ENCODE results near the gene PKP1. TPM values are rescaled to one million over a fixed set of nuclear protein-coding genes. Genes with fewer than 3 reads are reported as not detected.

The PKP1 gene
- total RNA-seq, 1 donor from 2014 or later, result not detected

DNA sequence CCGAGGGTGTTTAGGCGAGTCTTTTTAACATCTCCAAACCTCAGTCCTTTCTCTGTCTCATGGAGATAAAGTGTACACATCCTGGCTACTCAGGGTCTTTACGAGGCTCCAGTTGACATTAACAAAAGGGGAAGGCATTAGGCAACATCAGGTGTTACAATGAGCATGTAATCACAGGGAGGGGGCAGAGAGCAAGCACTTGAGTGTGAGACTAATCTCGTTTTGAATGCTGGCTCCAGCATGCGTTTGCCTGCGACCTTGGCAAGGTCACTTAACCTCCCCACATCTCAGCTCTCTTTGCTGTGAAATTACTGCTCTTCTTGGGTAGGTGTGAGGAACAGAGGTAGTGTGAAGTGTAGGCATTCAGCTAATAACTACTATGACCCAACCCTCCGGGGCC lies 91.1 kb downstream of the PKP1 start:
- TF ChIP-seq, protein P1, sequence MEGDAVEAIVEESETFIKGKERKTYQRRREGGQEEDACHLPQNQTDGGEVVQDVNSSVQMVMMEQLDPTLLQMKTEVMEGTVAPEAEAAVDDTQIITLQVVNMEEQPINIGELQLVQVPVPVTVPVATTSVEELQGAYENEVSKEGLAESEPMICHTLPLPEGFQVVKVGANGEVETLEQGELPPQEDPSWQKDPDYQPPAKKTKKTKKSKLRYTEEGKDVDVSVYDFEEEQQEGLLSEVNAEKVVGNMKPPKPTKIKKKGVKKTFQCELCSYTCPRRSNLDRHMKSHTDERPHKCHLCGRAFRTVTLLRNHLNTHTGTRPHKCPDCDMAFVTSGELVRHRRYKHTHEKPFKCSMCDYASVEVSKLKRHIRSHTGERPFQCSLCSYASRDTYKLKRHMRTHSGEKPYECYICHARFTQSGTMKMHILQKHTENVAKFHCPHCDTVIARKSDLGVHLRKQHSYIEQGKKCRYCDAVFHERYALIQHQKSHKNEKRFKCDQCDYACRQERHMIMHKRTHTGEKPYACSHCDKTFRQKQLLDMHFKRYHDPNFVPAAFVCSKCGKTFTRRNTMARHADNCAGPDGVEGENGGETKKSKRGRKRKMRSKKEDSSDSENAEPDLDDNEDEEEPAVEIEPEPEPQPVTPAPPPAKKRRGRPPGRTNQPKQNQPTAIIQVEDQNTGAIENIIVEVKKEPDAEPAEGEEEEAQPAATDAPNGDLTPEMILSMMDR (IDR thresholded peaks at IDR 0.05; ENCODE audit: partially characterized antibody, unreplicated experiment), result no peak
- peaks cover 3% of the 10 kb centered on the region for H3K9me3 Mint-ChIP-seq (ENCODE audit: unreplicated experiment)
- peak overlapping the region; percentile 0 for H3K4me3 Mint-ChIP-seq (ENCODE audit: unreplicated experiment)
- peaks cover 12% of the 10 kb centered on the region for H3K27me3 Mint-ChIP-seq (ENCODE audit: unreplicated experiment)
- no peaks in the 10 kb centered on the region for H3K36me3 Mint-ChIP-seq (ENCODE audit: unreplicated experiment)
- peak overlapping the region; percentile 19 for H3K27ac Mint-ChIP-seq (ENCODE audit: unreplicated experiment)
- DNase-seq, result no peak
- H3K4me1 Mint-ChIP-seq (ENCODE audit: low read depth, unreplicated experiment), result peaks cover 18% of the 10 kb centered on the region

DNA sequence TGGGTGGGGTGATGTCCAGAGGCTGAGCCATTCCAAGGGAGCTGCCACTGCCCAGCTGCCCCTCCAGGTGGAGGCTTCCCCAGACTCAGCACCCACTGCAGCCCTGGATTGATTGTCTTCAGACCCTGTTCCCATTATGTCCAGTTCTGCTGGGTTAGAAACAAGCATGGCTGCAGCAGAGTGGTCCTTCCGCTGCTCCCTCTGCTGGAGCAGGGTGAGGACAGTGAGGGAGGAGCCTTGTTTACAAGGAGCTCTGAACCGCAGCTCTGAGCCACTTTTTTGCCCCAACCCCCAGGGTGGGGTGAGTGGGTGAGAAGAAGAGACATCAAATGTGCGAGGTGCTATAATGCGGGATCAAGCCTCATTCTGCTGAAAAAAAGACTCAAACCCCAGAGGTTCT lies 91.9 kb downstream of the PKP1 start:
- H3K9me3 Mint-ChIP-seq (ENCODE audit: unreplicated experiment), result peaks cover 3% of the 10 kb centered on the region
- TF ChIP-seq, protein P1 (IDR thresholded peaks at IDR 0.05; ENCODE audit: partially characterized antibody, unreplicated experiment), result no peak
- H3K36me3 Mint-ChIP-seq (ENCODE audit: unreplicated experiment), result no peaks in the 10 kb centered on the region
- no peak for DNase-seq
- H3K27me3 Mint-ChIP-seq (ENCODE audit: unreplicated experiment), result peaks cover 12% of the 10 kb centered on the region
- no peak overlapping the region for H3K27ac Mint-ChIP-seq (ENCODE audit: unreplicated experiment)
- H3K4me3 Mint-ChIP-seq (ENCODE audit: unreplicated experiment), result peak overlapping the region; percentile 14
- peaks cover 18% of the 10 kb centered on the region for H3K4me1 Mint-ChIP-seq (ENCODE audit: low read depth, unreplicated experiment)

DNA sequence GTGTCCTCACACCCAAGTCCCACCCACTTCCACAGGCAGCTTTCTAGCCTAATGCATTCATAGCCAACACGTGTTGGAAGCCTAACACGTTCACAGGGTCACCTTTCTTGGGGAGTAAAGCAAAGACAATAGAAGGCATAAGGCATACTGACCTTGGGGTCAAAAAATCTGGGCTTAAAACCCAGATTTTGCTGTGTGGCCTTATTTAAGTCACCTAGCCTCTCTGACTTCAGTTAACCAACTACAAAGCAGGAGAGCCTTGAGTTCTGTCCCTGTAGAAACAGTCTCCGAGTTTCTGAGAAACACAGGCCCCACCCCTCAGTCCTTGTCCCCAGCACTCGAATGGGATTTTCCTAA lies 92.8 kb downstream of the PKP1 start:
- TF ChIP-seq, protein P1 (IDR thresholded peaks at IDR 0.05; ENCODE audit: partially characterized antibody, unreplicated experiment), result no peak
- Mint-ChIP-seq H3K36me3 (ENCODE audit: unreplicated experiment) (no peaks in the 10 kb centered on the region), H3K27ac (ENCODE audit: unreplicated experiment) (no peak overlapping the region), H3K4me1 (ENCODE audit: low read depth, unreplicated experiment) (peaks cover 19% of the 10 kb centered on the region), H3K27me3 (ENCODE audit: unreplicated experiment) (peaks cover 7% of the 10 kb centered on the region), H3K4me3 (ENCODE audit: unreplicated experiment) (no peak overlapping the region), H3K9me3 (ENCODE audit: unreplicated experiment) (peaks cover 6% of the 10 kb centered on the region)
- DNase-seq, result no peak

DNA sequence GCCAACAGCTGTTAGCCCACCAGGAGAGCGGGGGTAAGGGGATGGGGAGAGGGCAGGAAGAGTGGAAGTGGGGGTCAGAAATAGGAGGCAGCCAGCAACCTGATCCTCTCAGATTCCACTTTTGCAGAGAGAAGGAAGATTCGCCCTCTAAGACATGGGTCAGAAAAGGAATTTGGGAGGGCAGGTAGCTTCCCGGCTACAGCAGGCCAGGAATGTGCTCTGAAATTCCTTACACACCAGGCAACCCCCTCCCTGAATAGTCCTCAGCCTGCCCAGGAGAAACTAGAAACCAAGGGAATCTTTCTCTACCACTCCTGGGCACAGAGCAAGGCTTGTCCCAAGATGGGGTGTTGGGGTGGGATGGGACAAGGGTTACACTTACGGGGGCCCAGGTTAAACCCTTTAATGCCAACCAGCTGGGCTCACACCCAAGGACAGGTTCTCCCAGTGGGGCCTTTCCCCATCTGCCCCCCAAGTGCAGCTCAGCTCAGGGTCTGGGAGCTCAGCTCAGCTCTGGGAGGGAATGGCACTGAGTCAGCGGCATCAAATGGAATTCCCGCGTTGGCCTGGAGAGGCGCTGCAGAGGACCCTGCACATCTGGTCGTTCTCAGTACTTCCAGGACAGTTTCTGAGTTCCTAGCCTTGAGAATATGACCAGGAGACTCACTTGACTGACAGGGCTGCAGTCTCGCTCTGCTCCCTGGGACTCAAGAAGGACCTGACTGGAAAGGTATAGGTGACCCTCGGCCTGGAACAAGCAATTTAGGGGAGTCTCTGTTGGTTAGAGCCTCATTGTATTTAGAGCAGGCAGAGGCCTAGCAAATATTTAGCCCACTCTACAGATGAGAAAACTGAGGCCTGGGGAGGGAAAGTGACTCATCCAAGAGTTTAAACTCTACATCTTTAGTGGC lies 93.4 kb downstream of the PKP1 start:
- peaks cover 6% of the 10 kb centered on the region for H3K9me3 Mint-ChIP-seq (ENCODE audit: unreplicated experiment)
- TF ChIP-seq, protein P1 (IDR thresholded peaks at IDR 0.05; ENCODE audit: partially characterized antibody, unreplicated experiment), result peak; percentile 78
- peaks cover 23% of the 10 kb centered on the region for H3K4me1 Mint-ChIP-seq (ENCODE audit: low read depth, unreplicated experiment)
- DNase-seq, result peak; percentile 69
- no peaks in the 10 kb centered on the region for H3K36me3 Mint-ChIP-seq (ENCODE audit: unreplicated experiment)
- H3K27me3 Mint-ChIP-seq (ENCODE audit: unreplicated experiment), result peaks cover 10% of the 10 kb centered on the region
- H3K27ac Mint-ChIP-seq (ENCODE audit: unreplicated experiment), result no peak overlapping the region
- H3K4me3 Mint-ChIP-seq (ENCODE audit: unreplicated experiment), result no peak overlapping the region

DNA sequence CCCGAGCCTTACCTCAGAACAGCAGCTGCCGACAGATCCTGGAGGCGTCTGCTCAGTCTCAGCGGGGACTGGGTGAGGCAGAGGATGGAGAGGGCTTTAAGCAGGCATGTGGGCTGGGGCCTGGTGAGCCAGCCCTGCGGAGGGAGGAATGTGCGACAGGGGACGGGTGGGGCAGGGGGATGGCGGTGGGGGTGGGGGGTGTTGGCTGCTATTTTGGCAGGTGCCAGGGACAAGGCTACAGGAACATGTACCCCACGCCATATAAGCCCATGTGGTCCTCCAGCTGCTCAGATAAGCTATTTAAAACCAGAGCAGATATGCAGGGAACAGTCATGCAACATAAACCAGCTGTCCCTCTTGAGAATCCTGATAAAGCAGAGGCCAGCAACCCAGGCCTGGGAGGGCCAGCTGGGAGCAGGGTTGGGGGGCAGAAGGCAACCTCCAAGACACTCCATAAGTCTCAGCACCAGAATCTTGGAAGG lies 94.3 kb downstream of the PKP1 start, which contains the start of gene TNNT2:
Gene TNNT2 (minus strand): TSS at position 70 of the 482 bp plus-strand sequence. CDS start 4,426 bp downstream, outside the sequence.
- peak within 1 kb of the TSS; percentile 78 for H3K27ac Mint-ChIP-seq (ENCODE audit: unreplicated experiment)
- H3K36me3 Mint-ChIP-seq (ENCODE audit: unreplicated experiment), result no peaks in the 10 kb centered on the region
- H3K4me1 Mint-ChIP-seq (ENCODE audit: low read depth, unreplicated experiment), result peaks cover 23% of the 10 kb centered on the region
- TF ChIP-seq, protein P1 (IDR thresholded peaks at IDR 0.05; ENCODE audit: partially characterized antibody, unreplicated experiment), result no peak
- DNase-seq, result peak; percentile 65
- H3K27me3 Mint-ChIP-seq (ENCODE audit: unreplicated experiment), result peaks cover 10% of the 10 kb centered on the region
- H3K4me3 Mint-ChIP-seq (ENCODE audit: unreplicated experiment), result peak within 1 kb of the TSS; percentile 59
- peaks cover 6% of the 10 kb centered on the region for H3K9me3 Mint-ChIP-seq (ENCODE audit: unreplicated experiment)

All from glutamatergic neuron (in vitro differentiated cells).